GM18520 (cell line): Measurements from ENCODE around the gene HGFAC.

ENCODE experiments used
- ATAC-seq: cut with Tn5 transposase; IDR thresholded peaks from one replicate; pipeline ENCODE4 v1.9.1; 2021; ENCODE audit not compliant: unreplicated experiment

Gene HGFAC

DNA sequence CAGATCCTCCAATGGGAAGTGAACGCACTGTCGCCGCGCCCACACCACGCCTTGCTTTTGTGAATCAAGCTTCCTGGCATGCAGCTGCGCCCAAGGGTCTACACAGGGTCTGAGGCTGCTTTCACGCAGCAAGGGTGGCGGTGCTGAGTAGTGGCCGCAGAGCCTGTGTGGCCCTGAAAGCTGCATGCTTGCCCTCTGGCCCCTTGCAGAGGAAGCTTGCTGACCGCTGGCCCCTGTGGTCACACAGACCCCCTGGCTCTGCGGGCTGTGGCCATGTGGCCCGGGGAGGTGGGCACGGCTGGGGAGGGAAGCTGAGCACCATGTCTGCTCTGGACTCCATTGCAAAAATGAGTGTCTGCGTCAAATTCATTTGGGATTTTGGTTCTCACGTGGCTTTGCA, 30.1 kb downstream of the HGFAC start:
- ATAC-seq = no peak

- ATAC-seq = no peak
Observed at GRCh38 chr4:3472411-3473141, 30.8 kb downstream of the HGFAC start.

DNA sequence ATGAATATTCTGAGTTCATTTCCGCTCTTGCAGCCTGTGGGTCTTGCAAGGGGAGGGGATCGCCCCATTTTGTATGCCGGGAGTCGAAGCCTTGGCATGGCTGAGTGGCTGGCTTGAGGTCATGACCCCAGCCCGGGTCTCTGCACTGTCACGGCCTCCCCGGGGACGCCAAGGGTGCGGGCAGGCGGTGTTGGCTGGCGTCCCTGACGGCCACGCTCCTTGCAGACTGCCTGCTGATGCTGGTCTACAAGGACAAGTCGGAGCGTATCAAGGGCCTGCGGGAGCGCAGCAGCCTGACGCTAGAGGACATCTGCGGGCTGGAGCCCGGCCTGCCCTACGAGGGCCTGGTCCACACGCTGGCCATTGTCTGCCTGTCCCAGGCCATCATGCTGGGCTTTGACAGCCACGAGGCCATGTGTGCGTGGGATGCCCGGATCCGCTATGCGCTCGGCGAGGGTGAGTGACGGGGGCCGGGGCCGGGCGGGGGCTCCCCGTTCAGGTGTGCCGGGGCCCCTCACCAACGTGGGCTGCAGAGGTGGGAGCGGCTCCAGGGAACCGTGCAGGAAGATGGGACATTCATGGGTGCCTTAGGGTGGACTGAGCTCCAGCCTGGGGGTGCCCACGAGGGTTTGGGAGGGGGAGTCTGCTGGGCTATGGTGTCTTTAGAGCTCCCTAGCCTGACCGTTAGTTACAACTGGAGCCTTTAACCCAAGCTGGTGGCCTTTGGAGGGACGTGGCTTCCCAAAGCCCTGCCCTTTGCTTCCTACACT, 31.6 kb downstream of the HGFAC start:
- ATAC-seq = no peak

DNA sequence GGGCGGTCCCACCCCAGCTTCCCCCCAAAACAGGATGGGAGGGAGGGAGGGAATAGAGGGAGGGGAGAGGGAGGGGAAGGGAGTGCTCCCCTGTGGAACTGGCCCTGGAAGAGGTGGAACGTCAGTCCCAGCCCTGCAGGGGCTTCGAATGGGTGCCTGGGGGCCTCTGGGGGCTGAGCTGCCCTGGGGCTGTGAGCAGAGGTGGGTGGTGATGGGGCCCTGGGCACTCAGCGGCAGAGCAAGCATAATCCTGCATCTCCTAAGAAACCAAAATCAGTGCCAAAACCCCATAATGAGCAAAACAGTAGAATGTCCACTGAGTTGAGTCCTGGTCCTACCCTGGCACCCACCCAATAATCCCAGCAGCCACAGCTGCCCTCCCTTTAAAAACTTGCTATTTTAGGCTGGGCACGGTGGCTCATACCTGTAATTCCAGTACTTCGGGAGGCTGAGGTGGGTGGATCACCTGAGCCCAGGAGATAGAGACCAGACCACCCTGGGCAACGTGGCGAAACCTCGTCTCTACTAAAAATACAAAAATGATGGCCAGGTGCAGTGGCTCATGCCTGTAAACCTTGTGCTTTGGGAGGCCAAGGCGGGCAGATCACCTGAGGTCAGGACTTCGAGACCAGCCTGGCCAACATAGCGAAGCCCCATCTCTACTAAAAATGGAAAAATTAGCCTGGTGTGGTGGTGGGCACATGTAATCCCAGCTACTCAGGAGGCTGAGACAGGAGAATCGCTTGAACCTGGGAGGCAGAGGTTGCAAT, 32.4 kb downstream of the HGFAC start:
- ATAC-seq = no peak

GRCh38 chr4:3475041-3475712, 33.4 kb downstream of the HGFAC start:
- no peak for ATAC-seq

DNA sequence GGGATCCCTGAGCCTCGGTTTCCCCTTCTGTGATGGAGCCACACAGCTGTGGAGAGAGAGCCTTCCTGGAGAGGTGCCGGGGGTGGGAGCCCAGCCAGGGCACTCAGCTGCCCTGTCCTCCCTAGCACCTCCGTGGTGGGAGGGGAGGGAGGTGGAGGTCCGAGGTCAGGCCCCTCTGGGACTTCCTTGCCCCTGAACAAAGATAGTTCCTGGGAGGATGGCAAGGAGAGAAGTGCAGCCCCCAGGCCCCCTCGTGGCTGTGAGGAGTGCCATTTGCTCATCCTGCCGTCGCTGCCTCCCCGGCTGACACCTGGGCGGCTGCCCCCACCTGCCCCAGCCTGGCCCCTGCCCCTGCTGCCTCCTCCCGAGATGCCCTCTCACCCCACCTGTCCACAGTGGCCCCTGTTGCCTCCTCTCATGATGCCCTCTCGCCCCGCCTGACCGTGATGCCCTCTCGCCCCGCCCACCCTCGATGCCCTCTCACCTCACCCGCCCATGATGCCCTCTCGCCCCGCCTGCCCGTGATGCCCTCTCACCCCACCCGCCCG, 34.0 kb downstream of the HGFAC start:
- no peak for ATAC-seq

DNA sequence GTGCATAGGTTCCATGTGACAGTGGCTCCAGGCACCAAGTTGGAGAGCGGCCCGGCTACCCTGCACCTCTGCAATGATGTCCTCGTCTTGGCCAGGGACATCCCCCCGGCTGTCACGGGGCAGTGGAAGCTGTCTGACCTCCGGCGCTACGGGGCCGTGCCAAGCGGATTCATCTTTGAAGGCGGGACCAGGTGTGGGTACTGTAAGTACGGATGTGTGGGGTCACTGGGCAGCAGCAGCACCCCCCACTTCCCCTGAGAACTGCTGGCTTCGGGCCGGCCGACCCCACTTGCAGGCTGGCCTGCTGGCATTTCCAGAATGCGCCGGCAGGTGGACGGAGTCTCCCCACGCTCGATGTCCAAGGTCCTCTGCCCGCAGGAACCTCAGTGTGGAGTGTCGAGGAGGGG, 34.6 kb downstream of the HGFAC start:
- ATAC-seq = no peak

- no peak for ATAC-seq
Observed at GRCh38 chr4:3476936-3477749, 35.4 kb downstream of the HGFAC start.

GRCh38 chr4:3477750-3478430, 36.1 kb downstream of the HGFAC start:
- no peak for ATAC-seq

DNA sequence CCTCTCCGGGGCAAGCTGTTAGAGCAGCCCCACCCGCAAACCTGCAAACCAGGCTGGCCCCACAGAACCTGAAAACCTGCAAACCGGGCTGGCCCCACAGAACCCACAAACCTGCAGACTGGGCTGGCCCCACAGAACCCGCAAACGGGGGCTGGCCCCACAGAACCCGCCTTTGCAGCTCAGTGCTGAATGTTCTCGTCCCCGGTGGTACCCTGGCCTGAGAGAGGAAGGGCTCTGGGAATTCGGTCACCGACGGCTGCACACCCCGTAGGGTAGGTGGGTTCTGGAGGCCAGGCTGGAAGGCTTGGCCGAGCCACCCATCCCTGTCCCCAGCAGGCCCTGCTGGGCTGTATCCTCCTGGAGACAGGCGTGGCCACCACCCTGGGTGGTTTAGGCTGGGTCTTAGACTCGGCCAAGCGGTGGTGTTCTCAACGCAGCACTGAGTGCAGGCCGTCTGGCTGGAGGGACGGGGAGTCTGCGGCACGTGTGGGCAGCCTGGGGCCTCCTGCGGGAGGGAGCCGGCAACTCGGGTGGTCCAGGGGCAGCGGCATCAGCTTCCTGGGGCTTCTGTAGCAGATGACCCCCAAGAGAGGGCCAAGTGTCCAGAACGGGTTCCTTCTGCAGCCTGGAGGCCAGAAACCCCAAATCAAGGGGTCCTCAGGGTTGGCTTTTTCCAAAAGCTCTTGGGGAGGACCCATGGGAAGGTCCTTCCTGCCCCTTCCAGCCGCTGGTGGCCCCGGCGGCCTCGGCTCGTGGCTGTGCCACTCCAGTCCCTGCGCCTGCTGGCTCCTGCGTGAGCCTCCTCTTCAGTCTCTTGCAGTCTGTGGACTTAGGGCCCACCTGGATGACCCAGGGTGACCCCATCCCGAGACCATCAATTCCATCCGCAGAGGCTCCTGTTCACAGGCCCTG, 36.9 kb downstream of the HGFAC start:
- ATAC-seq = no peak

DNA sequence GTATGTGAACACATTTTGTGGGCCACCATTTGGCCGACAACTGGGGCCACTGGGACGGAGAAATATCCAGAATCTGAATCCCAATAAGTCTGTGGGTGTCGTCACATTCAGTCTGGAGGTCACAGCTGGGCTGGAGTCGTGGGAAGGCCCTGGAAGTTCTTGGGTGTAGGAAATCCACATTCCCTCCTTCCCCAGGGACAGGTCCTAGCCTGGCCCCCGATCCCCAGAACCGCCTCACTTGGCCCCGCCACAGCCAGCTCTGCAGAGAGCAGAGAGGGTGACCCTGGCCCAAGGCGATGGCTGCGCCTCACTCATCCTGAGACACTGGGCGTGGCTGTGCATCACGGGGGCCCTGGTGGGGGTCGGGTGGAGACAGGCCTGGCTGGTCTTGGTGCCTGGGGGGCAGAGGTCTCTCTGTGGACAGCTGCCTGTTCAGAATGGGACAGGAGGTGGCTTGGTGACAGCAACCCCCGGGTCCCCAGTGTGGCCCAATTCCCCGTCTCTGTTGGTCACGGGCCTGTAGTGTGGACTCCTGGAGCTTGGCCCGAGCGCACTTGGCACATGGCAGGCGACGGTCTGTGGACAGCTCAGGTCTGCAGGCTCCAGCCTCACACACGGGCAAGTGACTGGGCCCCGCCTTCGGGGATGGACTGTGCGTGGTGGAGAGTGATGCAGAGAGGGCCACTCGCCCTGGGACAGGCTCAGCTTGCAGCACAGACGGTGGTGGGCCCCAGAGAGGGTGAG, 37.8 kb downstream of the HGFAC start:
- no peak for ATAC-seq

DNA sequence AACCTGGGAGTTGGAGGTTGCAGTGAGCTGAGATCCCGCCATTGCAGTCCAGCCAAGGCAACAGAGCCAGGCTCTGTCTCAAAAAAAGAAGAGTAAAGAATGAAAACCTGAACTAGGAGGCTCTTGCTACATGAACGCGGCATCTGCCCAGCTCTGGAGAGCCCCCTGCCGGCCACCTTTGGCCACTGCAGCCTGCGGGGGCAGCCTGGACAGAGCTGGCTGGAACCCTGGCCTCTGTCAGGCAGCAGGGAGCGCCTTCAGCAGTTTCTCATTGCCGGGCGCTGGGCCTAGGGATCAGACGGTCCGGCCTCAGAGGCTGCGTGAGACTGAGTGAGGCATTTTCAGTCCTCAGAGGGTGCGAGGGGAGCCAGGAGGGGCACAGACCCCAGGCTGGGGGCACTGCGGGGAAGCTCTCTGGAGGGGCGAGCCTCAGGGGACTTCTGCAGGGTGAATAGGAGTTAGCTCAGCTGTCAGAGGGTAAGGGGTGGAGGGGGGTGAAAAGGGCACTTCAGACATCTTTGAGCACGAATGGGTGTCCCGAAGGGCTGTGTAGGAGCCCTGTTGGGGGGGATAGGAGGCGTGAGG, 38.9 kb downstream of the HGFAC start:
- no peak for ATAC-seq

DNA sequence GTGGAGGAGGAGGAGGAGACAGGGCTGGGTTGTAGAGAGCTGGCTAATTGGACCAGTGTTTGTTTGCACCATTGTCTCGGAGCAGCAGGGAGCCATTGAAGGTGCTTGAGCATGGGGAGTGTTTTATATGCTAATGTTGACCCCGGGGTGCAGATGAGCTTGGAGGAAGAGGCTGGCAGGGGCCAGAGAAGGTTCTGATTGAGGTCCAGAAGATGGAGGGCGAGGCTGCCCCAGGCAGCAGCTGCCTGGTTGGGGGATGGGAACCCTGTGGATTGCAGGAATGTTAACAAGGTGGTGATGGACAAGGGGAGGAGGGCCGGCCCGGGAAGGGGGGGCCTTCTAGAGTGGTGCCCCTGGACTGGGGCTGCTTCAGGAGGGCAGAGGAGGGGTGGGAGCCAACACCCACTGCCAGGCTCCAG, 39.4 kb downstream of the HGFAC start:
- ATAC-seq = no peak

DNA sequence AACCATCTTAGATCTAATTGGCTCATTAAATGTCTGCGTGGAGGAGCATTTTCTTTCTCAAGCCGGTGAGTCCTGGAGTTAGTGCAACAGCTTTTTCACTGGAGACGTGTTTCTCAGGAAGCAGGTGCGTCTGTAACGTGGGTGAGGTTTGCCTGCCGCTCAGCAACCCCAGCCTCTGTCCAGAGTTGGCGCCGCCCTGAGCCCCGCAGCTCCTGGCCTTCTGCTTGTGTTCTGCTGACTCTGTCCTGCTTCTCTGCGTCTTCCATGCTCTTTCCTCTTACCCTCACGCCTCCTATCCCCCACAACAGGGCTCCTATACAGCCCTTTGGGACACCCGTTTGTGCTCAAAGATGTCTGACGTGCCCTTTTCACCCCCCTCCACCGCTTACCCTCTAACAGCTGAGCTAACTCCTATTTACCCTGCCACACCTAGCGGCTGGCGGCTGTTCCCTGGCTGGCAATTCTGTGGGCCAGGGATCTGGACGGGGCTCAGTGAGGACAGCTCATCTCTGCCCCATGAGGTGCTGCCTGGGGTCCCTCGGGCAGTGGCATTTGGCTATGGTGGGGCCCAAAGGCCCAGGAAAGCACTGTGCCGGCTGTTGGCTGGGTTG, 40.1 kb downstream of the HGFAC start:
- no peak for ATAC-seq

DNA sequence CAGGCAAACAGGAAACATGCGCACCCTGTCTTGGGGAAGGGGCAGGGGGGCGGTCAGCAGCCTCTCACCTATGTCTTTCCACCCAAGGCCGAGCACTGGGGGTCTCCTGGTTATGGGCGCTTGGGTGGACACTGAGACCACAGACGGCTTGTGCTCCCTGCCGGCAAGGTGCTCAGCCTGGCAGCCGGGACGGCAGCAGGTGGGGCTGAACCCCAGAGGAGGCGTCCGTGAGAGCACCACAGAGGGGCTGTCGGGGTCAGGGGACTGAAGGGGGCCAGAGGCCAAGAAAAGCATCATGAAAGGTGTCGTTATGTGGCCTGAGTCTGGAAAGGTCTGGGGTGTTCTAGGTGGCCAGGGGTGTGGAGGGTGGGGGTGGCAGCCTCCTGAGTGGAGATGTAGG, 40.9 kb downstream of the HGFAC start:
- no peak for ATAC-seq

- no peak for ATAC-seq
Observed at GRCh38 chr4:3483471-3483921, 41.7 kb downstream of the HGFAC start.
